ENCODE measurements around the gene ZNF236.

- TF ChIP-seq EHMT2 (IDR thresholded peaks at IDR 0.05; ENCODE audit: borderline replicate concordance, low read depth, low read length) (no peak), ATF6 (CRISPR knock-in tag; conservative IDR thresholded peaks at IDR 0.05) (no peak), CTCF (CRISPR knock-in tag; IDR thresholded peaks at IDR 0.05) (no peak), KDM3A (CRISPR knock-in tag; IDR thresholded peaks at IDR 0.05; ENCODE audit: low read depth) (no peak), PRPF4 (IDR thresholded peaks at IDR 0.05; ENCODE audit: low read depth, low read length, poor library complexity, severe bottlenecking) (no peak), ZNF33B (CRISPR knock-in tag; IDR thresholded peaks at IDR 0.05) (no peak), CREM (IDR thresholded peaks at IDR 0.05) (no peak), CREM (CRISPR knock-in tag; IDR thresholded peaks at IDR 0.05) (no peak), ZNF710 (CRISPR knock-in tag; IDR thresholded peaks at IDR 0.05; ENCODE audit: borderline replicate concordance) (no peak)
These were observed 178.7 kb downstream of the ZNF236 start for GRCh38 chr18:77001041-77001440.
